Measurements from ENCODE around the gene ATP6V0C.

The ATP6V0C gene

GRCh38 chr16:2472488-2472864, 41.3 kb upstream of the ATP6V0C start:
- no peak overlapping the region for H3K27ac ChIP-seq
- no peak for TF ChIP-seq CTCF (conservative IDR thresholded peaks at IDR 0.05)

- H3K27ac ChIP-seq: peak overlapping the region; percentile 81
Observed at GRCh38 chr16:2472885-2473445, 40.8 kb upstream of the ATP6V0C start.

DNA sequence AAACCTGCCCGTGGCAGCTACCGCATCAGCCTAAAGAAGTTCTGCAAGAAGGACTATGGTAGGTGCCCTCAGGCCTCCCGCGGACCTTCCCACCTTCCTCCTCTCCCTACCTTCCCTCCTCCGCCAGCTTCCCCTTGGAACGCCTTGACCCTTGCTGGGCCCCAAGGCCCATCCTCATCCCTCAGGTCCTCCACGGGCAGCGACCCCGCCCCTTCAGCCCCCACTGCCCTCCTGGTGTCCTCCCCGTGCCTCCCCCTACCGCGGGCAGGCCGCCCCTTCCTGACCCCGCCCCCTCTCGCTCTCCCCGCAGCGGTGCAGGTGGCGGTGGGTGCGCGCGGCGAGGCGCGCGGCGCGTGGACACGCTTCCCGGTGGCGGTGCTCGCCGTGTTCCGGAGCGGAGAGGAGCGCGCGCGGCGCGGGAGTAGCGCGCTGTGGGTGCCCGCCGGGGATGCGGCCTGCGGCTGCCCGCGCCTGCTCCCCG, 40.3 kb upstream of the ATP6V0C start:
- TF ChIP-seq CTCF (conservative IDR thresholded peaks at IDR 0.05): no peak
- peak overlapping the region; percentile 81 for H3K27ac ChIP-seq

More at GRCh38 chr16:2472885-2473445, 40.8 kb upstream of the ATP6V0C start:
- TF ChIP-seq CTCF (conservative IDR thresholded peaks at IDR 0.05): no peak

DNA sequence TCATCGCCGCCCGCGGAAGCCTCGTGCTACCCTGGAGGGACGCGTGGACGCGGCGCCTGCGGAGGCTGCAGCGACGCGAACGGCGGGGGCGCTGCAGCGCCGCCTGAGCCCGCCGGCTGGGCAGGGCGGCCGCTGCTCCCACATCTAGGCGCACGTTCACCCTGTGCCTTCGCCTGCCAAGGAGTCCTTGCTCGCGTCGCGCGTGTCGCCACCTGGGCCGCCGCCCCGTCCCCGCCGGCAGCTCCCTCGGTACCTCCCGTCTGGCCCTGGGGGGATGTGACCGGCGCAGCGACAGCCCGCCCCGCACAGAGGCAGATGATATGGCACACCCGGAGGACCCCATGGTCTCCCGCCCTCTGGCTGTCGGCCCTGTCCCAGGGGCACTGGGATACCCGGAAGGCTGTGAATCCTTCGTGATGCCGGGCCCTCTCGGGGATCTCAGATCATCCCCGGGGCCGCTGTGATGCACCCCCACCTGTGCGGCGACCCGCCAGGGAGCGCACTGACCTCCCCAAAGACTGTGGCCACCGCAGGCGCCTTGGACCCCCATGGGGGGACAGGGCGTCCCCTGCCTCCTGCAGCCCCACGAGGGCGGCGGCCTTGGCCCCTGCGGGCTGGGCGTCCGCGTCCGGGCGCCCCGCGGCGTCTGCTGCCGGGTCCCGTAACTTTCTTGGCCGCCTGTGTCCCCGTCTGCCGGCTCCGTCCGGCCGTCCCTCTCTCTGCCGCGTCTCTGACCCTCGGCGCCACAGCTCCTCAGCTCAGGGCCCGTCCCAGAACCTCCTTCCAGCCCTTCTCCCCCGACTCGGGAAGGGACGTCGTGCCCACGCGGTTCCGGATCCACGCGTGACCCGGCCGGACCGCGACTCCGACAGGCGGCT, 39.5 kb upstream of the ATP6V0C start:
- H3K27ac ChIP-seq: peak overlapping the region; percentile 81
- TF ChIP-seq CTCF (conservative IDR thresholded peaks at IDR 0.05): peak; percentile 51

DNA sequence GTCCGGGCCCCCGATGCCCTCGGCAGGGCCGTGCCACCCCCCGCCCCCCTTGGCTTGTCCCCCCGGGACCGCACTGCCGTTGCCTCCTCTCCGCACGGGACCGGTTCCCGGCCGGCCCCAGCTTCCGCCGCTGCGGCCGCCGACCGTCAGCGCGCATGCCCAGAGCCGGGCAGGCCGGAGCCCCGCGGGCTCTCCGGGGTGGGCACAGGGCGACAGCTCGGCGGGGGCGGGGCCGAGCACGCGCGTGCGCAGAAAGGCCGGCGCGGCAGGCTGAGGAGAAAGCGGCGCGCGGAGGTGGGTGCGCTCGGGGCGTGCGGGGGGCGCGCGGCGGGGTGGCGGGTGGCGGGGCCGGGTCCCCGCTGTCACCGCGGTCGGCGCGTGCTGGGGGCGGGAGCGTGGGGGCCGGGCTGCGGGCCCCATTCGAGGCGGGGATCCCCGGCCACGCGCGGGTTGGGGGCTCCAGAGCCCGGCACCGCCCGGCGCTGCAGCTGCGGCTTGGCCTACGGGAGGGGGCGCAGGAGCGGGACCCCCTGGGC, 38.8 kb upstream of the ATP6V0C start, which contains the start of gene TBC1D24:
TSS of gene TBC1D24 (plus strand) at position 251 of the 536 bp plus-strand sequence. CDS start 21,022 bp downstream, outside the sequence.
- peak within 1 kb of the TSS; percentile 81 for H3K27ac ChIP-seq
- no peak for TF ChIP-seq CTCF (conservative IDR thresholded peaks at IDR 0.05)

- peak overlapping the region; percentile 81 for H3K27ac ChIP-seq
Observed at GRCh38 chr16:2475413-2476344, 38.1 kb upstream of the ATP6V0C start.

More at GRCh38 chr16:2475413-2476344, 38.1 kb upstream of the ATP6V0C start:
- no peak for TF ChIP-seq CTCF (conservative IDR thresholded peaks at IDR 0.05)
